Middle frontal gyrus (tissue), 1 donor: ENCODE measurements around the gene MPG.

ENCODE experiments used
- DNase-seq: peaks from one replicate; pipeline ENCODE4 v3.0.0-alpha.2; 2015; ENCODE audit warnings: low spot score; ENCODE audit errors: extremely low spot score

Gene MPG

DNA sequence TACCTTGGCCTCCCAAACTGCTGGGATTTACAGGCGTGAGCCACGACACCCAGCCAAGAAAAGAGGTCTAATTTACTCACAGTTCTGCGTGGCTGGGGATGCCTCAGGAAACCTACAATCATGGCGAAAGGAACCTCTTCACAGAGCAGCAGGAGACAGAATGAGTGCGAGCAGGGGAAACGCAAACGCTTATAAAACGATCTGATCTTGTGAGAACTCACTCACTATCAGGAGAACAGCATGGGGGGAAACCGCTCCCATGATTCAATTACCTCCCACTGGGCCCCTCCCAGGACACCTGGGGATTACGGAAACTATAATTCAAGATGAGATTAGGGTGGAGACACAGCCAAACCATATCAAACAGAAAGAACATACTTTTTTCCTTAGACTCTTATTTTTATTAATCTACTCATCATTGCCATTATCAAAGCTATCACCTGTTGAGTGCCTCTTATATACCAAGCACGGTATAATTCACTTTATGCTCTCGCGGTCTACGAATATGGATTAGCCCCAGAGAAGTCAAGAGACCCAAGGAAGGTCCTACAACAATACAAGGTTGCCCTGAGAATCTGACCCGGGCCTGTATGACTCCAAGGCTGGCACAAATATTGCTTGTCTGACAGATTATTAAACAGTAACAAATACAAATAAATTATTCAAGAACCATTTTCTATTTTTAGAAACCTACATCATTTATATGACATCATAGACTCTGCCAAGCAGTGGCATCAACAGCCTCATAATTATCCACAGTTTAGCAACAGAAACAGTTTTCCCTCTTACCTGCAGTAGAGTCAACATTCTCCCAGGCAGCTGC lies 27.0 kb upstream of the MPG start:
- DNase-seq: no peak

DNA sequence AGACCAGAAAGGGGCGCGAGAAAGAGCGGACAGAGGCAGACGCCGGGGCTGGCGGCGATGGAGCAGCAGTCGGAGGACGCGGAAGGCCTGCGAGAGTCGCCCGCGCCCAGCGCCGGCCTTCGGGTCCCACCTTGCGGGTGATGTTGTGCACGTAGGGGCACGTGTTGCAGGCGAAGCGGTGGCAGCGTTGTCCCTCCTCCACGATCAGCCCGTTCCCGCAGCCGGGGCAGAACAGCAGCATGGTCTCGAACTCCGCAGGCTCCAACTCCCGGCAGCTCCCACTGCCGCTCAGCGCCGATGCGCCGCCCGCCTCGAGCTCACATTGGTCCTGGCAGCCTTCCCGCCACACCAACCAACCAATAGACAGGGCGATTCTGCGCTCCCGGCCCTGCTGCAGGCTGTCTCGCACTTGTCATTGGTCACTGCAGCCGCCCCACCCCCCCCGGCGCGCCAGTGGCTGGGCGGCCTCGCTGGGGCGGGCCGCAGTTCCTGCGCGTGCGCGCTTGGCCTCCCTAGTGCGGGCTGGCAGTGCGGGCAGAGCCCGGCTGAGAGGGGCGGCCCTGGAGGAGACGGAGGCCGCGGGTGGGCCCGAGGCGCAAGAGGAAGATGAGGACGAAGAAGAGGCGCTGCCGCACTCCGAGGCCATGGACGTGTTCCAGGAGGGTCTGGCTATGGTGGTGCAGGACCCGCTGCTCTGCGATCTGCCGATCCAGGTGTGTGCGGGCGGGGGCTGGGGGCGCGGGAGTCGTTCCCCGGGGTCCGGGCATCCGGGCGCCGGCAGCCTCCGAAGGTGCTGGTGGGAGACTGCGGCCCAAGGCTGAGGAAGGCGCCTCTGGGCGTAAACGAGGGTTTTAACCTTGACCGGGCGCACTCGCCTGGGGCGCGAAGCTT lies 24.4 kb upstream of the MPG start, which contains the start of the genes POLR3K and SNRNP25:
TSS of gene POLR3K (minus strand) at position 263 of the 891 bp plus-strand sequence. CDS start at position 241, 22 bp downstream.
TSS of gene SNRNP25 (plus strand) at position 483 of the 891 bp plus-strand sequence. CDS start at position 672, 189 bp downstream.
- peak; percentile 96 for DNase-seq

- no peak for DNase-seq
Observed at GRCh38 chr16:54237-54581, 23.8 kb upstream of the MPG start.

- no peak for DNase-seq
Observed at GRCh38 chr16:55571-56136, 22.4 kb upstream of the MPG start.

- no peak for DNase-seq
Observed at GRCh38 chr16:56231-56927, 21.6 kb upstream of the MPG start.

DNA sequence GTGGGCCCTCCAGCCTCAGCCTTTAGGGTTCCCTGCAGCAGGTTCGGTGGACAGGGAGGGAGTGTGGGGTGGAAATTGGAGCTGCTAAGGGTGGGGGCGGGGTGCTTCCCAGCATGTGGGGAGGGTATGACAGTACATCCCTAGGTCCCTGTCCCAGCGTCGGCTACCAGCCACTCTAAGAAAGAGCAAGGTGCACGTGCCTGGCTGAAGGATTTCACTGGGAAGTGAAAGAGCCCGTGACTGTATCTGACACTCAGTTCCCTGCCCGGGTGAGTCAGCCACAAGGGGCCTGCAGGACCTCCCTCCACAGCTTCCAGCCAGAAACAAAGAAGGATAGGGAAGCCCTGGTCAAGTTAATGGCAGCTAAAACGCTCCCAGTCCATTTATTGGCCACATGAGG lies 20.3 kb upstream of the MPG start:
- no peak for DNase-seq

- DNase-seq: no peak
Observed at GRCh38 chr16:58491-59439, 19.3 kb upstream of the MPG start.

DNA sequence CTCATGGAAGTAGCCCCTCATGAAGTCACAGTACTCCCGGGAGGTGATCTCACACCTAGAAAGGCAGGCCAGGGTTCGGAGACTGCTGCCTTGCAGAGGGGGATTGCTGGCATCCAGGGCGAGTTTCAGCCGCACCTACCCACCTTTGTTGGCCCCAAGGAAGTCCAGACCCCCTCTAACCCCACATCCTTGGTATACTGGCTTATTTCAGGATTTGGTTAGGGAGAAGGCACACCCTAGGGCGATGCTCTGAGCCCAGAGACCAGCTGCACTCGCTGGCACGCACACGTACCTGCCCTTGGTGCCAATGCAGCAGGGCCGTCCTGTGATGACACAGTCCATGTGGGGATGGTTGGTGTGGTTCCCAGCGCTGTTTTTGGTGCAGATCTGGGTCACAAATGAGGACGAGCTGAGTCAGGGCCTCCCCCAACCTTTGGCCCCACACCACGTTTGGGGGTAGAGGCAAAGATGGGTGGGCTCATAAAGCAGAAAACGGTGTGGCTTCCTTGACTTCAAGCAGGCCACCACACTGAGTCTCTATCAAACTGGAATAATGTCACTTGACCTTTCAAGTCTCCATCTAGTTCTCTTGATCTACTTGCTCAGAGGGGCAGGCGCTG lies 18.5 kb upstream of the MPG start:
- no peak for DNase-seq

GRCh38 chr16:60166-60565 lies 17.9 kb upstream of the MPG start:
- no peak for DNase-seq

DNA sequence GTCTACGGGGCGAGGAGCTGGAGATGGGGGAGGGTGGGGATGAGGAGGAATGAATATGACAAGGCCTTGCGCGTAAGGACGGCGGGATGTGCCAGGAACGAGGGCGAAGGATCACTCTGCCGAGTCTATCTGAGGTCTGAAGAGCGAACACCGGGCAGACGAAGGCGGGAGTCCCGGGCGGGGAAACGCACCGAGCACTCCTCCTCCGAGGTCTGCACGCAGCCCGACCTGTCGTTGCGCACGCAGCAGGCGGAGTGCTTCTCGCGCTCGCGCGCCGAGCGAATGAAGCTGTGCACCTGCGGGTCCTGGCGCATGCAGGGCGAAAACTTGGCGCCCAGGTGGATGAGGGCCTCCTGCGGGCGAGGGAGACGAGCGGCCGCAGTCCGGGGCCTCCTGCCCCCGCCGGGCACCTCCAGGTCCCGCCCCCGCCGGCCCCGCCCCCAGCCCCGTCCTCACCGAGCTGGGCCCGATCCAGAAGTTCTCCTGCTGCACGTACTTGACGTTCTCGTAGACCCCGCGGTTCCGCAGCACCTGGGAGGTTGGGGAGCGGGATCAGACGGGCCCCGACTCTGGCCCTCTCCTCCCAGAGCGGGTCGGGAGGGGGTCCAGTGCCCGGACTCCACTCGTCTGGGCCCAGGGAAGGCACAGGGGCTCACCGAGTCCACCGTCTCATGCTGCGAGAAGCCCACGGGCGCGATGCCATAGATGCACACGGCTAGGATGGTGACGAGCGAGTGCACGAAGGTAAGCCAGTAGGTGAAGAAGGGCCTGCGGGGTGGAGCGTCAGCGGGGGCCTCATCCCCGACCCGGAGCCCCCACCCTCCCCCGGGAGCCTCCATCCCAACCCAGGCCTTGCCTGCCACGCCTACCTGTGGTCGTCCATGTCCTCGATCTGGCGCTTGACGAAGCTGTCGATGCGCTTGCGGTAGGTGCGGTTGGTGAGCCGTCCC lies 16.8 kb upstream of the MPG start:
- DNase-seq: no peak

DNA sequence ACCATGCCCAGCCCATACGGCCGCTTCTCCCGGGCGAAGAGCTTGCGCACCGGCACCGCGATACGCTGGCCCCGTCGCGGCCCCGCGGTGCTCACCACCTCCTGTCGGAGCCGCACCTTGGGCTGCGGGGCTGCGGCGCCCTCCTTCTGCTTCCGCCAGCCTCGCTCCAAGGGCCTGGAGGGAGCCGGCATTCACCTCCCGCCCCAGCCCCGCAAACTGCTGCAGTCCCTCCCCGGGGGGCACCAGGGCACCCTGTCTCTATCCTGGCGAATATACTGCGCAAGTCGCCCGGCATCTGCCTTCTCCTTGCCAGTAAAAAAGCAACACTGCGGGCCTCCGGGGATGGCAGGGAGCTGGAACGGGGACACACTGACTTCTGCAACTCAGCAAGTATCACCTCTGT lies 16.1 kb upstream of the MPG start:
- no peak for DNase-seq

DNA sequence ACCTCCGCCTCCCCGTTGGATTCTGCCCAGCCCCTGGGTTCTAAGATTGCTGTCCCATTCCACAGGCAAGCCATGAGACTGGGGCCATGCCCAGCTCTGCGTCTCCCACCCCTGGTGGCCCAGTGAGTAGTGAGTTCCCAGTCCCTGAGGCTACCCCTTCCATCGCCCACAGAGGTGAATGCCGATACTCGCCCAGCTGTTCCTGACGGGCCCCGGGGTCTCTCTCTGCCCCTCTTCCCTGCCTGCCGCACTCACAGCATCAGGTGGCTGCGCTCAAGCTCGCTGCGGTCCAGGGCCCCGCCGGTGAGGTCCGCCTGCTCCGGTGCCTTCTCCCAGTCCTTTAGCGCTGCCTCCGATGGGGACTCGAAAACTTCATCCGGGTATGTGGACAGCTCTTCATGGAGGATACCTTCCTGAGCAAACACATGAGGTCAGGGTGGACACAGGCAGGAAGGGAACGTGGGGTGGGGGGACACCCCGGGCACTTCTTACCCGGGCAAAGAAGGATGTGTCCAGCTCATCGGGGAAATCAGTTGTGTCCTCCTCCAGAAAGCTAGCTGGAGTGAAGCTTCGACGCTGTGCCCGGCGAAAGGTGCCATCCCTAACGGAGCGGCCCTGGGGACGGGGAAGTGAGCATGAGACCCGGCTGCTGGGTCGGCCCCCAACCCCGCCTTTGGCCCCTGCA lies 15.6 kb upstream of the MPG start:
- no peak for DNase-seq

DNA sequence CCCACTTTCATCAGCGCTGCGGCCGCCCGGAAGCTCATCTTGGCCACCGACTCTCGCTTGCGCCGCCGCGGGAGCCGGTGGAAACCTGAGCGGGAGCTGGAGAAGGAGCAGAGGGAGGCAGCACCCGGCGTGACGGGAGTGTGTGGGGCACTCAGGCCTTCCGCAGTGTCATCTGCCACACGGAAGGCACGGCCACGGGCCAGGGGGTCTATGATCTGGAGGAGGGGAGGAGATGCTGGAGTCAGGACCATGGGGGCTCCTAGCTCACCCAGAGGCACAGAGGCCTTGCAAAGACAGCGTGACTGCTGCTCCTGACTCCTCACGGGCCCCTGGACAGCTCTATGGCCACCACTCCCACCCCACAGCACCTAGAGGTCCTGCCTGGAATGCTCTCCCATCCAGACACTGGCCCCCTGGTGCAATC lies 15.0 kb upstream of the MPG start:
- no peak for DNase-seq

GRCh38 chr16:63466-63865 lies 14.6 kb upstream of the MPG start:
- DNase-seq: no peak

DNA sequence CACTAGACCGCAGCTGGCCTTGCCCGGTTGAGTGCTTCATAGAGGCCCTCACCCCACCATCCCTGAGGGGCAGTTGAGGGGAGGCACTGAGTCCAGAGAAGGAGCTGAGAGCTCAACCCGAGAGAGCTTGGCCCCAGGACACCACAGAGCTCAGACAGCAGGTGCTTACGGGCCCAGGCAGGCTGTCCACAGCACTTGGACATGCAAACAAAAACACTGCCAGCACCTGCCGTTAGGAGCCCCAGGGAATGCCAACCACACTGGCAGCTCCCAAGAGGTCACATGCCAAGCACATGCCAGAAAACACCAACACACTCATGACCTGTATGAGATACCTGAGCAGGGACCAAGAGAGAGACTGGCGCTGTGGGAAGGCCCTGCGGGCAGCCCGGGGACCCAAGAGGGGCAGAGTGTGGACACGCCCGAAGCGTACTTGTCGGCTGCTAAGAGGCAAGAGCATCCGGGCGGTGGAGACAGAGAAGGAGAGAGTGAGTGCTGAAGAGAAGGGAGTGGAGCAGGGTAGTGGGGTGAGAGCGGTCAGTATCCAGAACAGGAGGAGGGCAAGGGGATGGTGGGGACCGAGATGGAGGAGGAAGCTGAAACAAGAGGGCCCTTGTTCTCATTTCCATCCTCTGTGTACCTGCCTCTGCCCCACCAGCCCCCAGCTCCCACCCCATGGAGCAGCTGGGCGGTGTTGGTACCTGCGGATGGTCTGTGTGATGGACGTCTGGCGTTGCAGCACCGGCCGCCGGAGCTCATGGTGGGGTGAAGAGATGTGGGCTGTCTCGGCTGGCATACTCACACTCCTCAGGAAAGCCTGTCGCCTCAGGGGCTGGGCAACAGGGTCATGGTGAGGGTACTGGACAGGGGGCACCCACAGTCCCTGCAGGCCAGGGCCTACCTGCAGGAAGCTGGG lies 13.8 kb upstream of the MPG start:
- no peak for DNase-seq

DNA sequence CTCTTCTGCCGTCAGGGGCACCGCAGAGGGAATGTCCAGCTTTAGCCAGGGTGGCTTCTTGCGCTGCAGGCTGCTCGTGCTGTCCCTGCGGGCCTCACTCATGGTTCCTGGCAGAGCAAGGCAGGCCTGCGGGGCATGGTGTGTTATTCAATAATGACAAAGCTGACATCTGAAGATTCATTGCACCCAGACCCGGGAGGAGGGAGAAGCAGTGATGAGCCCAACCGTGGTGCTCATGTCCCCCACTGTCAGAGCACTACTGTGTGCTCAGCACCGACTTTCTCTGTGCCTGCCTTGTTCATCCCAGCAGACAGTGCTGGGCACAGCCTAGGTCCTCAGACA lies 13.1 kb upstream of the MPG start:
- no peak for DNase-seq

DNA sequence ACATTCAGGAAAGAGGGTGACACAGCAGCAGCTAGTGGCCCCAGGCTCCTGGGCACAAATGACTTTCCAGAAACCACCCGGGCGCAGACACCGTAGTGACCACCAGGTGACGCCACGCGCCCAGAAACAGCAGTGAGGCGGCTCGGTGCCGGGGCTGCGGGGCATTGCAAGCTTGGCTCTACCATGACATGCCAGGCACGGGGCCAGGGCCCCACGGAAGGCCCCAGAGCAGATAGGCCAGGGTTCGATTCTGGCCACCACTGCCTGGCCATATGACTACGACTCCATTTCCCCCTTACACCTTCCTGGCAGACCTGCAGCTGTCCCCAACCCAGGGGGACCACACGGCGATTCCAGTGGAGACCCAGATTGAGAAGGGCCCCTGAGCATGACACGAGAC lies 12.3 kb upstream of the MPG start:
- peak; percentile 53 for DNase-seq
